Testis (tissue), 2 donors: ENCODE measurements around the gene ITCH.
"Not testable (repeated sequence)": the region's sequence is repeated elsewhere in the genome, so short reads cannot be mapped to it uniquely, and the experiment has no call there.

Experiments used
- POLR2A ChIP-seq: fragments of 450-650 bp; IDR thresholded peaks from one replicate; pipeline ENCODE4 v1.6.1; 2017; ENCODE audit warnings: antibody characterized with exemption, mild to moderate bottlenecking, moderate library complexity
- TF ChIP-seq, protein P1 (sequence below), 3 experiments: fragments of 450-650 bp in 2 of 3; fragments of 200-600 bp in 1 of 3; sonication (generic) in 1 of 3; IDR thresholded peaks; one replicate each; pipeline ENCODE4 v1.5.1; 2016 to 2019; ENCODE audit warnings: antibody characterized with exemption in 3 of 3, mild to moderate bottlenecking in 2 of 3, moderate library complexity in 1 of 3

DNA sequence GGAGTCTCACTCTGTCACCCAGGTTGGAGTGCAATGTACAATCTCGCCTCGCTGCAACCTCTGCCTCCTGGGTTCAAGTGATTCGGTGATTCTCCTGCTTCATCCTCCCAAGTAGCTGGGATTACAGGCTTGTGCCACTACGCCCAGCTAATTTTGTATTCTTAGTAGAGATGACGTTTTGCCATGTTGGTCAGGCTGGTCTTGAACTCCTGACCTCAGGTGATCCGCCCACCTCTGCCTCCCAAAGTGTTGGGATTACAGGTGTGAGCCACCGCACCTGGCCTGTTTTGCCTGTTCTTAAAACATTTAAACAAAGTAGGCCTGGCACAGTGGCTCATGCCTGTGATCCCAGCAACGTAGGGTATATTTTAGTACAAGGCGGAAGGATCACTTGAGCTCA, 21.9 kb upstream of the ITCH start:
- TF ChIP-seq, protein P1, sequence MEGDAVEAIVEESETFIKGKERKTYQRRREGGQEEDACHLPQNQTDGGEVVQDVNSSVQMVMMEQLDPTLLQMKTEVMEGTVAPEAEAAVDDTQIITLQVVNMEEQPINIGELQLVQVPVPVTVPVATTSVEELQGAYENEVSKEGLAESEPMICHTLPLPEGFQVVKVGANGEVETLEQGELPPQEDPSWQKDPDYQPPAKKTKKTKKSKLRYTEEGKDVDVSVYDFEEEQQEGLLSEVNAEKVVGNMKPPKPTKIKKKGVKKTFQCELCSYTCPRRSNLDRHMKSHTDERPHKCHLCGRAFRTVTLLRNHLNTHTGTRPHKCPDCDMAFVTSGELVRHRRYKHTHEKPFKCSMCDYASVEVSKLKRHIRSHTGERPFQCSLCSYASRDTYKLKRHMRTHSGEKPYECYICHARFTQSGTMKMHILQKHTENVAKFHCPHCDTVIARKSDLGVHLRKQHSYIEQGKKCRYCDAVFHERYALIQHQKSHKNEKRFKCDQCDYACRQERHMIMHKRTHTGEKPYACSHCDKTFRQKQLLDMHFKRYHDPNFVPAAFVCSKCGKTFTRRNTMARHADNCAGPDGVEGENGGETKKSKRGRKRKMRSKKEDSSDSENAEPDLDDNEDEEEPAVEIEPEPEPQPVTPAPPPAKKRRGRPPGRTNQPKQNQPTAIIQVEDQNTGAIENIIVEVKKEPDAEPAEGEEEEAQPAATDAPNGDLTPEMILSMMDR (IDR thresholded peaks at IDR 0.05) = not testable (repeated sequence)
- TF ChIP-seq POLR2A = not testable (repeated sequence)
